Coronary artery (tissue), 2 donors: Measurements from ENCODE around the gene PLA2G4D.

ENCODE experiments used
- DNase-seq: peaks from one replicate; pipeline ENCODE4 v3.0.0-alpha.2; 2017; ENCODE audit warnings: low spot score
- H3K27ac ChIP-seq, 2 donors: fragments of 200-600 bp; sonication (generic); one replicate each; pipeline ENCODE4 v1.5.1; 2016 to 2019
- H3K4me3 ChIP-seq: fragments of 200-600 bp; sonication (generic); 2 replicates; pipeline ENCODE4 v1.5.1; 2016; ENCODE audit warnings: mild to moderate bottlenecking, moderate library complexity
- CTCF ChIP-seq: fragments of 200-600 bp; sonication (generic); IDR thresholded peaks from one replicate; pipeline ENCODE4 v1.5.1; 2019; ENCODE audit warnings: antibody characterized with exemption

The PLA2G4D gene

GRCh38 chr15:42036112-42036905, 58.1 kb downstream of the PLA2G4D start:
- no peak for DNase-seq
- TF ChIP-seq CTCF = no peak
- Histone ChIP-seq H3K4me3 (no peak overlapping the region), H3K27ac (no peak overlapping the region)

DNA sequence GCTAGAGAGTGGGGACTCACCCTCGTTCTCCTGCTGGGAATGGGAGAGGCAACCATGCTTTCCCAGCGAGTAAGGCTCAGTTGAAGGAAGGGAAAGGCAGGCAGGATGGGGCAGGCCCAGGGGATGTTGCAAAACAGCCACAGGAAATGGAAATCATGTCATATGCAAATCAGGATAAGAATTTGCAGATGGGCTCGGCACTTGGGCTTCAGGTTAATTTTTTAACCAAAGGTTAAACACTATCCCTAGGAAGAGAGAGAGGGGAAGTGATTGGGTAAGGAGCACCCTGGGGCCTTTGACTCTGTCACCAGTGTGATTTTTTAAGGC, 59.0 kb downstream of the PLA2G4D start:
- no peak for DNase-seq
- H3K27ac ChIP-seq = no peak overlapping the region
- H3K4me3 ChIP-seq = no peak overlapping the region
- no peak for TF ChIP-seq CTCF

DNA sequence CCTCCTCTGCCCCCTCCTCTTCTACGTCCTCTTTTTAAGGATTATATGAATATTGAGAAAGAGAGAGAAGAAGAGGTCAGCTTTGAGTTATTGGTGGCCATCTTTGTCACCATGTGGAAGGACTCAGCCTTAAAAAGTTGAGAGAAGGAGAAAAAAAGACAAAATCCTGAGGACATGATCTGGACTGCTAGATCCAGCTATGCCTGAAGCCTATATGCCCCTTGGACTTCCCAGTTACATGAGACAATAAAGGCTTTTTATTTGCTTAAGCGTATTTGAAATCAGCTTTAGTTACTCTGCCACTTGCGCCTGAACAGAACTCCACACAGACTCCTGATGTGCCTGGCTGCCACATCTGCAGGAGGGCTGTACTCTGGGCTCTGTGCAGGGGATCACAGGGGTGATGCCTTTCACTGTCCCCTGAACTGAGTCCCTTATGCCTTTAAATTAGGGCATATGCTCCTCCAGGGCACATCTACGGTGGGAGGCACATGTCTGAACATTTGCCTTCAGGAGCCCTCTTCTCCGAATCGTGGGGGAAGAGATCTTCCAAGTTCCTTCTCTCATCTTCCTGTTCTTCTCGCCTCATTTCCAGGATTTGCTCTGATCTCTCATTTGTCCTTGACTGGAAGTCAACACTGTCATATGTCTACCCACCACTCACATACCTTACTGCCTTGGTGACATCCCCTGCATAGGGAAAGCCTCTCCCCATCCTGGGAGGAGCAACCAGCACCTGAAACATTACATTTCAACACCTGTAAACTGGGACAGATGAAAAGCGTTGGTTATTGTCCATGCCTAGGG, 59.5 kb downstream of the PLA2G4D start:
- no peak for DNase-seq
- H3K4me3 ChIP-seq = no peak overlapping the region
- no peak for TF ChIP-seq CTCF
- no peak overlapping the region for H3K27ac ChIP-seq

DNA sequence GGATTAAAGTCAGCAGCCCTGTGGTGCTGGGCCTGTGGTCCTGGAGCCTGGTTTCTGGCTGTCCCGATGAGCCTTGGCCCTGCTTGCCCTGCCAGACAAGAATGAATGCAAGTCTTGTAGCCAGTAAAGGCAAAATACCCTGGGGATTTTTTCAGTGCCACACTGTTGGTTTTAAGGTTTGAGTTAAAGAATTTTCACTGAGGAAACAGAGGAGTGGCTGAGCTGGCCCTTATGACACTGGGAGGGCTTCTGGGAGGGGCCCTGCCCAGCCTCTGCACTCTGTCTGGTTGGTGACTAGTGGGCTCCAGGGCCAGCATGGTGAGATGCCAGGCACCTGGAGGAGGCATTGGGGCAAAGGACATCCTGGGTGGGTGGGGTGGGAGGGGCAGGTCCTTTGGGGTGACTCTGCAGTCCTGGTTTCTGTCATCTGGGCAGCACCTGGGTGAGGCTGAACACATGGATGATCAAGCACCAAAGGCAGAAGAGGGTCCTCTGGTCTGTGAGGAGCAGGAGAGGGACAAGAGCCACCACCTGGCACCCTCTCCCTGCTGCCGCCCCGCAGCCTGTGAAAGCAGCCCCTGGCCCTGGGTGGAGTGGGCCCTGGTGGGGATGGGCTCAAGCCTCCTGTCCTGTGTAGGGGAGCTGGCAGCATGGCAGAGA, 61.0 kb downstream of the PLA2G4D start:
- DNase-seq = no peak
- H3K4me3 ChIP-seq = no peak overlapping the region
- TF ChIP-seq CTCF = no peak
- no peak overlapping the region for H3K27ac ChIP-seq

DNA sequence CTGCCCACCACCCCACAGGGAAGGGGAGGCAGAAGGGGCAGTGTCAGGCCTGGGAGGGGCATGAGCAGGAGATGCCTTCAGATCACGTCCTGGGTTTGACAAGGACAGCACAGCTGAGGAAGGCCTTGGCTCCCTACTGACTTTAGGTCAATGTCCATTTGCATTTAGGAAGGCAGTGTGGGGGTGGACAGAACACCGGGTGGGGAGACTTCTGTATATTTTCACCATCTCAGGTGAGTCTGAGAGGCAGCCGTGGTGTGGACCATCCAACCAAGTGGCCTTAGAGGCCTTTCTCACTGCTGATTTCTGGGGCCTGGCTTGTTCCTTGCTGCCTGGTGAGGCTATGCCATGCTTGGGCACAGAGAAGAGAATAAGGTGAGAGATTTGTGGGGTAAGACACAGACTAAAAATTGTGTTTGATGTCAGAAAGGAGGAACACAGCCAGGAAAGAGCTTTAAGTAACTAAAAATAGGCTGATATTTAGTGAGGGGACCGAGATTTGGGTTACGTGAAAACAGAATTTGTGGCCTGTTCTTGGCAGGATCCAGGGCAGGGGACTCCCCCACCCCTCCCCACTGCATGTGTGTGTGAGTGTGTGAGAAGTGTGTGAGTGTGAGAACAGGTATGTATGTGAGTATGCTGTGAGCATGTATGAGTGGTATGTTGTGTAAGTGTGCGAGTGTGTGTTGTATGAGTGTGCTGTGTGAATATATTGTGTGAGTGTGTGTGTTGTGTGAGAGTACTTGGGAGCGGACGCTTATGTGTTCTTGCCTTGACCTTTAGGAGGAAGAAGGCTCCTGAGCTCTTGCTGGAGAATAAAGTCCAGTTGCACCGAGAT, 61.8 kb downstream of the PLA2G4D start:
- DNase-seq = no peak
- H3K4me3 ChIP-seq = no peak overlapping the region
- no peak overlapping the region for H3K27ac ChIP-seq
- no peak for TF ChIP-seq CTCF

GRCh38 chr15:42031198-42031915, 63.0 kb downstream of the PLA2G4D start:
- no peak overlapping the region for H3K4me3 ChIP-seq
- DNase-seq = no peak
- no peak for TF ChIP-seq CTCF
- no peak overlapping the region for H3K27ac ChIP-seq
